HG03460 (cell line): ENCODE measurements around the gene USP16.
"Not testable (repeated sequence)": the region's sequence is repeated elsewhere in the genome, so short reads cannot be mapped to it uniquely, and the experiment has no call there.

ENCODE experiments used
- ATAC-seq: cut with Tn5 transposase; IDR thresholded peaks from one replicate; pipeline ENCODE4 v1.9.1; 2021; ENCODE audit not compliant: unreplicated experiment

USP16 gene

GRCh38 chr21:29024474-29025327, at the start of gene USP16:
Gene USP16, plus strand, starts transcription at chr21:29024668. Its CDS starts 3,246 bp downstream, at chr21:29027914.
- peak; percentile 98 for ATAC-seq

- ATAC-seq, result no peak
Observed at GRCh38 chr21:28975397-28975796, 49.1 kb upstream of the USP16 start.

GRCh38 chr21:28979092-28979491, 45.4 kb upstream of the USP16 start:
- no peak for ATAC-seq

GRCh38 chr21:28982637-28983036, 41.8 kb upstream of the USP16 start:
- no peak for ATAC-seq

GRCh38 chr21:28986677-28987076, 37.8 kb upstream of the USP16 start:
- ATAC-seq, result no peak

GRCh38 chr21:28988146-28988545, 36.3 kb upstream of the USP16 start:
- ATAC-seq, result not testable (repeated sequence)

- peak; percentile 1 for ATAC-seq
Observed at GRCh38 chr21:28991861-28992525, 32.5 kb upstream of the USP16 start.

- ATAC-seq, result peak; percentile 98
Observed at GRCh38 chr21:28992526-28993292, 31.8 kb upstream of the USP16 start, which contains the start of gene LTN1. Gene LTN1, minus strand, starts transcription at chr21:28992877. Its CDS starts 72 bp downstream, at chr21:28992805.

- no peak for ATAC-seq
Observed at GRCh38 chr21:28993293-28993629, 31.2 kb upstream of the USP16 start.

- ATAC-seq, result peak; percentile 99
Observed at GRCh38 chr21:29002442-29003144, 21.9 kb upstream of the USP16 start.

- ATAC-seq, result no peak
Observed at GRCh38 chr21:29005696-29006095, 18.8 kb upstream of the USP16 start.

- no peak for ATAC-seq
Observed at GRCh38 chr21:29007135-29007534, 17.3 kb upstream of the USP16 start.

- ATAC-seq, result no peak
Observed at GRCh38 chr21:29007810-29008209, 16.7 kb upstream of the USP16 start.

- ATAC-seq, result no peak
Observed at GRCh38 chr21:29008367-29008766, 16.1 kb upstream of the USP16 start.

GRCh38 chr21:29011236-29011635, 13.2 kb upstream of the USP16 start:
- ATAC-seq, result not testable (repeated sequence)

GRCh38 chr21:29017639-29018237, 6.7 kb upstream of the USP16 start:
- ATAC-seq, result no peak

- peak; percentile 8 for ATAC-seq
Observed at GRCh38 chr21:29018540-29018939, 5.9 kb upstream of the USP16 start.

- no peak for ATAC-seq
Observed at GRCh38 chr21:29022166-29022565, 2.3 kb upstream of the USP16 start.

- ATAC-seq, result no peak
Observed at GRCh38 chr21:29025328-29025713, 853 bp downstream of the USP16 start.

- no peak for ATAC-seq
Observed at GRCh38 chr21:29029524-29029923, 5.1 kb downstream of the USP16 start.

GRCh38 chr21:29030909-29031308, 6.4 kb downstream of the USP16 start:
- no peak for ATAC-seq
